Measurements from ENCODE around the gene IQCH.

The IQCH gene

DNA sequence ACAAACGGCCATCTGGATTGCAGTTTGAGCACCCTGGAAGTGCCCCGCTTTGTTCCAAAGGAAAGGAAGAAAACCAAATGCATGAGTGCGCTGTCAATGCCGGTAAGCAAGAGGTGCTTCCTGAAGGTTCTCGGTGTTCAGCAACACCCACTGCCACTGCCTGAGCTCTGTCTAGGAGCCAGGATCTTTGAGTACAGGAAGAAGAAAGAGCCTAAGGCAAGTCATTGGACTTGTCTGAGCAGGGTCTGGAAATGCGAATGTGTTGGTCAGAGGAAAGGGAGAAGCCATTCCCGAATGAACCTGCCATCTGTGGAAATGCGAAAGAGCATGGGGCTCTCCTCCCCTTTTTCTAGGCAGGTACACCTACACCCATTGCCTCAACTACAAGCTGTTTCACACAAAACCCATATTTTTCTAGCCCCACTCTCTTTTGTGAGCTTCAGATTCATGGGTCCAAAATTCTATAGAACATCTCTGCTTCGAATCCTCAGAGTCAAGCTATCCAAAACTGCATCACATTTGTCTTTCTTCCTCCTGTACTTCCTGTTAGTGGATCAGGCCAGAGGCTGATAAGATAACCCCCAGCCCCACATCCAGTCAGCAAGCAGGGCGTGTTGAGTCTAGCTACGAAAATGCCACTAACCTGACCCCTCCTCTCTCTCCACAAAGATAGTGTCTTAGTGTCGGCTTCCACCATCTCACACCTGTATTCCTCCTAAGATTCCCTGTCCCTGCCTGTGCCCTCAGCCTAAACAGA is 210.8 kb downstream of the IQCH start:
- TF ChIP-seq, protein P1, sequence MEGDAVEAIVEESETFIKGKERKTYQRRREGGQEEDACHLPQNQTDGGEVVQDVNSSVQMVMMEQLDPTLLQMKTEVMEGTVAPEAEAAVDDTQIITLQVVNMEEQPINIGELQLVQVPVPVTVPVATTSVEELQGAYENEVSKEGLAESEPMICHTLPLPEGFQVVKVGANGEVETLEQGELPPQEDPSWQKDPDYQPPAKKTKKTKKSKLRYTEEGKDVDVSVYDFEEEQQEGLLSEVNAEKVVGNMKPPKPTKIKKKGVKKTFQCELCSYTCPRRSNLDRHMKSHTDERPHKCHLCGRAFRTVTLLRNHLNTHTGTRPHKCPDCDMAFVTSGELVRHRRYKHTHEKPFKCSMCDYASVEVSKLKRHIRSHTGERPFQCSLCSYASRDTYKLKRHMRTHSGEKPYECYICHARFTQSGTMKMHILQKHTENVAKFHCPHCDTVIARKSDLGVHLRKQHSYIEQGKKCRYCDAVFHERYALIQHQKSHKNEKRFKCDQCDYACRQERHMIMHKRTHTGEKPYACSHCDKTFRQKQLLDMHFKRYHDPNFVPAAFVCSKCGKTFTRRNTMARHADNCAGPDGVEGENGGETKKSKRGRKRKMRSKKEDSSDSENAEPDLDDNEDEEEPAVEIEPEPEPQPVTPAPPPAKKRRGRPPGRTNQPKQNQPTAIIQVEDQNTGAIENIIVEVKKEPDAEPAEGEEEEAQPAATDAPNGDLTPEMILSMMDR (IDR thresholded peaks at IDR 0.05; ENCODE audit: insufficient read depth, low read depth, low read length, missing control alignments) = no peak
- peak; percentile 80 for DNase-seq (ENCODE audit: low read depth)
- no peak overlapping the region for H3K4me3 ChIP-seq (ENCODE audit: low read length)

GRCh38 chr15:67468416-67468815 is 213.8 kb downstream of the IQCH start:
- TF ChIP-seq, protein P1 (IDR thresholded peaks at IDR 0.05; ENCODE audit: insufficient read depth, low read depth, low read length, missing control alignments) = no peak
- DNase-seq (ENCODE audit: low read depth) = no peak

GRCh38 chr15:67469680-67470079 is 215.1 kb downstream of the IQCH start:
- DNase-seq (ENCODE audit: low read depth) = no peak
- no peak overlapping the region for H3K4me3 ChIP-seq (ENCODE audit: low read length)
- TF ChIP-seq, protein P1 (IDR thresholded peaks at IDR 0.05; ENCODE audit: insufficient read depth, low read depth, low read length, missing control alignments) = no peak

More at GRCh38 chr15:67468416-67468815, 213.8 kb downstream of the IQCH start:
- no peak overlapping the region for H3K4me3 ChIP-seq (ENCODE audit: low read length)

GRCh38 chr15:67472957-67473356 is 218.4 kb downstream of the IQCH start:
- peak; percentile 40 for DNase-seq (ENCODE audit: low read depth)
- no peak overlapping the region for H3K4me3 ChIP-seq (ENCODE audit: low read length)
- TF ChIP-seq, protein P1 (IDR thresholded peaks at IDR 0.05; ENCODE audit: insufficient read depth, low read depth, low read length, missing control alignments) = no peak

DNA sequence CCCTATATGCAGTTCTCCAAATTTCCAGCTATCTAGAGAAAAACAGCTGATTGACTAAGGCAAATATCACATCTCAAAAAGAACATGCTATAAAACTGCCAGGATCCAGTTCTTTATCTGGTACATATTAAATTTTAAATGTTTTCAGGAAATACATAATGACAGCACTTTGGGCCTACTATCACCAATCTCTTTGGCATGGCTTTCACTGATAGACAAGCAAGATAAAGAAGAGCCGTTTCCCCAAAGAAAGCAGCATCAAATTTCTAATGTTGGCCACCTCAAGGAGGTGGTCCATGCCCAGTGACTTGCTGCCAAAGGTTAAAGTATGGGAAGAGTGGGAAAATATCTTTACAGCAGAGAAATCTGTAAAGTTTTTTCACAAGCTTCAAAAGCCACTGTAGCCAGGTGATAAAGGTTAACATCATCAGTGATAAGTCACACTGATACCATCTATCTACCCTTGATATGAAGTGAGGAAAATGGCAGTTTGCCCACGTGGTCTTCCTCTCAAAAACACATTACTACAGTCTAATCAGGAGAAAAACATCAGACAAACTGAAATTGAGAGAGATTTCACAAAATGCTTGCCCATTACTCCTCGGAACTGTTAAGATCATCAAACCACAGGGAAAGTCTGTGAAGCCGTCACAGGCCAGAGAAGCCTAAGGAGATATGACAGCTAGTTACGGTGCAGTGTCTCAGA is 220.0 kb downstream of the IQCH start:
- no peak for DNase-seq (ENCODE audit: low read depth)
- TF ChIP-seq, protein P1 (IDR thresholded peaks at IDR 0.05; ENCODE audit: insufficient read depth, low read depth, low read length, missing control alignments) = no peak
- no peak overlapping the region for H3K4me3 ChIP-seq (ENCODE audit: low read length)

- no peak overlapping the region for H3K4me3 ChIP-seq (ENCODE audit: low read length)
- TF ChIP-seq, protein P1 (IDR thresholded peaks at IDR 0.05; ENCODE audit: insufficient read depth, low read depth, low read length, missing control alignments) = no peak
- DNase-seq (ENCODE audit: low read depth) = no peak
Observed at GRCh38 chr15:67479781-67480505, 225.4 kb downstream of the IQCH start.
